Measurements from ENCODE around the gene GPR143.
"Not testable (repeated sequence)": the region's sequence is repeated elsewhere in the genome, so short reads cannot be mapped to it uniquely, and the experiment has no call there.

The GPR143 gene

GRCh38 chrX:9765737-9766097 is at the start of gene GPR143:
GPR143 (minus strand) TSS chrX:9765847; CDS start chrX:9765817, 30 bp downstream.
- DNase-seq (ENCODE audit: low read depth) = no peak

GRCh38 chrX:9811086-9811485 is 45.4 kb upstream of the GPR143 start:
- not testable (repeated sequence) for DNase-seq (ENCODE audit: low read depth)

GRCh38 chrX:9809876-9810275 is 44.2 kb upstream of the GPR143 start:
- DNase-seq (ENCODE audit: low read depth) = not testable (repeated sequence)

- no peak for DNase-seq (ENCODE audit: low read depth)
These were observed 41.9 kb upstream of the GPR143 start for GRCh38 chrX:9807355-9808182.

GRCh38 chrX:9805956-9806355 is 40.3 kb upstream of the GPR143 start:
- DNase-seq (ENCODE audit: low read depth) = no peak

DNA sequence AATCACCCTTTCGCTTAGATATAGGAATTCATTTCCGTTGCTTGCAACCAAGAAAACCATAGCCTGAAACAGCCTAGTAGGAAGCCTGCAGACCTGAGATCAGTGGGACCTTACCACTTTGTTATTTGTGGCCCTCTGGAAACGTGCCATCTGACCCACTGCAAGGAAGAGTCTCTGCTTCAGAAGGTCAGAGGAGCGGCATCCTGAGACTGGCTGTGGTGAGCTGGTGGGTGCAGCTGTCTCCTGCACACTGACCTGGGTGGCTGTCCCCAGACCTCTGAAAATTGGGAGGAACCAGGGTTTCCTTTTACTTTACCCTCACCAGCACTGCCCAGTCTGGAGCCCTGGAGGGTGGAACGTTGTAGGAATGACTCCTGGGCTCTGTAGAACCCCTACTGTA is 38.8 kb upstream of the GPR143 start:
- no peak for DNase-seq (ENCODE audit: low read depth)

DNA sequence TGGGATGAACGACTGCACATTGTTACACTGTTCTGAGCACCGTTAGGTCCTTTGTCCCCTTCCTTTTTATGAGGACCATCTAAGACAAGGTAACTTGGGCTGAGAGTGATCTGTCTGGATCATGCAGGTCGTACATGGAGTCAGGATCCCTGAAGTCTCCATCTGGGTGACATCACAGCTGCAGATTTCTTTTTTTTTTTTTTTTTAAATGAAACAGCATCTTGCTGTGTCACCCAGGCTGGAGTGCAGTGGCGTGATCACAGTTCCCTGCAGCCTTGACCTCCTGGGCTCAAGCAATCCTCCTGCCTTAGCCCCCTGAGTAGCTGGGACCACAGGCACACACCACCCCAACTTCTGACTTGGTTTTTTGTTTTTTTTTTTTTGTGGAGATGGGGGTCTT is 37.1 kb upstream of the GPR143 start:
- DNase-seq (ENCODE audit: low read depth) = no peak

- DNase-seq (ENCODE audit: low read depth) = no peak
These were observed 32.0 kb upstream of the GPR143 start for GRCh38 chrX:9797384-9798360.

DNA sequence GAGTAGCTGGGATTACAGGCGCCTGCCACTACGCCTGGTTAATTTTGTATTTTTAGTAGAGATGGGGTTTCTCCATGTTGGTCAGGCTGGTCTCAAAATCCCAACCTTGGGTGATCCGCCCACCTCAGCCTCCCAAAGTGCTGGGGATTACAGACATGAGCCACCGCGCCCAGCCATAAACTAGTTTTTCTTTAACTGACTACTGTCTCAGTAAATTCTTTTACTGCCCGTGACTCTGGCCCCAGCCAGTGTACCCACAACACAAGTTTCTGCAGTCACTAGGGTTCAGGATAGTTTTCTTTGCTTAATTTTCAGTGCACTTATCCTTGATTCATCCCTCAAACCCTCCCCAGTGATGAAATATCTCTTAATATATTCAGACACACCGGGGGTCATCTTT is 28.8 kb upstream of the GPR143 start:
- DNase-seq (ENCODE audit: low read depth) = no peak

- DNase-seq (ENCODE audit: low read depth) = no peak
These were observed 25.2 kb upstream of the GPR143 start for GRCh38 chrX:9790866-9791265.

DNA sequence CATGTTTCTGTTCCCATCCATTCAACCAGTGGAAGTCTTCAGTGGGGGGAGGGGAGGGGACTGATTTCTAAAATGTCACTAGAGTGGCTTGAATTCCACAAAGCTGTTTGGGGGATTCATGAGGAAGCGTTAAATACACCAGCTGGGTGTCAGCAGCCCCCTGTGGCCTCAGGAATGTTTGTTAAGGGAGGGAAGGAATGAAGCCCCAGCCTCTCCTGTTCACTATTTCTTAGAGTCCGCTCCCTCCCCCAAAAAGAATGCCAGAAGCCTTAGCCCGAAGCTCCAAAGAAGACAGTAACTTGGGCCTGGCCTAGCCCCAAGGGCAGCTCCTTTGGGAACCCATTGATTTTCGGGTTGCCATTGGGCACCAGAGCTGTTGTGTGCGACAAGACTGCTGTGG is 23.9 kb upstream of the GPR143 start:
- no peak for DNase-seq (ENCODE audit: low read depth)

GRCh38 chrX:9788911-9789310 is 23.3 kb upstream of the GPR143 start:
- no peak for DNase-seq (ENCODE audit: low read depth)

DNA sequence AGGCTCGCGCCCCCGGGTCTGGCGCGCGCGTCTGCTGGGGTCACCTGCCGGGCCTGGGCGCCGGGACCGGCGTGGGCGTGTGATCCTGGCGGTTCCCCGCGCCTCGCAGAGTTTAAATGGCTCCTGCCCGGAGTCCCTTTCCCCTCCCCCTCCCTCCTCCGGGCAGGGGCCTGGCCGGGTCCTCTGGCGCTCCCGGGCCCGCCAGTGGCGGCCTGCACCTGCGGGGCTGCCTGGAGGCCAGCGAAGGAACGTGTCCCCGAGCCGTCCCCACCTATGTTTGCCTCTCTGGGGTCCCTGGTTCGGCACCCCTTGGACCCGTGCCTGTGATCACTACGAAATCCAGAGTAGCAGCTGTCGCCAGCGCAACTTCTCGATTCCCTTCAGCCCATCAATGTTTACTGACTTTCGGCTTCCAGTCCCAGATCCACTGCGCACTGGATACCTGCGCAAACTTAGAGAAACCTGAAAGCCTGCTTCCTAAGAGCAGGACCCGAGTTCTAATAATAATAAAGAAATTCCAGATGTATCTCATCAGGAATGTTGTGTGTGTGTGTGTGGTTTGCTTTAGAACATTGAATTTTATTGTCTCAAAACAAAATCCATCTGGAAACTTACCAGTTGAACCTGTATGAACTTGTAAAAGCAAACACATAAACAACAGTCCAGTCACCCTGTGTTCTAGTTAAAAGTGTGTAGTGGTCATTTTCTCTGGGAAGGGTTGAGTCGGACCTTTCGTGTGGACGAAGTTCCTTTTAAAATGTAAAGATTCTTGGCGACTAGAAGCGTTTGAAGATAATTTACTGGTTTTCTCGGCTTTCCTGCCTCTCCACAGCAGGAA is 21.4 kb upstream of the GPR143 start:
- DNase-seq (ENCODE audit: low read depth) = no peak

- no peak for DNase-seq (ENCODE audit: low read depth)
These were observed 20.5 kb upstream of the GPR143 start, which contains the start of gene SHROOM2 for GRCh38 chrX:9785944-9786797. SHROOM2 (plus strand) TSS chrX:9786429; CDS start chrX:9786546, 117 bp downstream.

- DNase-seq (ENCODE audit: low read depth) = no peak
These were observed 19.8 kb upstream of the GPR143 start for GRCh38 chrX:9785254-9785943.

- no peak for DNase-seq (ENCODE audit: low read depth)
These were observed 18.7 kb upstream of the GPR143 start for GRCh38 chrX:9784332-9784731.

GRCh38 chrX:9781941-9782340 is 16.3 kb upstream of the GPR143 start:
- no peak for DNase-seq (ENCODE audit: low read depth)

DNA sequence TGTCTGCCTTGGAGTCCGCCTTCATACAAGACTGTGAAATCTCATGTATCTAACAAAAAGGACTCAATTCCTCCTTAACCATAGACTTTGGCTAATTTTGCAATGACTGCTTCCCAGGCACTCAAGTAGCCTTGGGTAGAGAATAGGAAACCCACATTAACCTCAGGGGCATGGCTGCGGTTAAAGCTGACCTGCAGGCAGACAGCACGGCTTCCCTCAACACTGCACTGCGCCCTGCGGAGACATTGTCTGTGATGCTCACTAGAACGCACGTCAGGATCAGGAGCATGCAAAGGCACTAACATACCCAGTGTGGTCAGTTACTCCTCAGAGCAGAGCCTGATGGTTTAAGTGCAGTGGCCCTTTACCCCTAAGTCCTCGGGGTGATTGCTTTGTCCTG is 10.3 kb upstream of the GPR143 start:
- no peak for DNase-seq (ENCODE audit: low read depth)

GRCh38 chrX:9772943-9773342 is 7.3 kb upstream of the GPR143 start:
- DNase-seq (ENCODE audit: low read depth) = no peak

DNA sequence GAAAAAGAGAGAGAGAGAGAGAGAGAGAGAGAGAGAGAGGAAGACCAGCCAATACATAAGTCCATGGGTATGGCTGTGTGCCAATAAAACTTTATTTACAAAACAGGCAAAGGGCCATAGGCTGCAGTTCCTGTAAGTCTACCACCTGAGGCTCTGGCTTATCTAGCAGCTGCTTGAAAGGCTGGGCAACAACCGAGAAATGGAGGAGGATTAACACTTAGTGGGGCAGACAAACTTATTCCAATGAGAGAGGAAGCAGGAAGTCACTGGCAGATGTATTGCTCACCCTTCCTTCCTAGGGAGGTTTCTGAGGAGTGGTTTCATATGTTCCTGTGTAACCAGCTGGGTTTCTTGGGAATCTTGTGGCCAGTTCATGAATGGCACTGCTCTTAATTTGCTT is 4.7 kb upstream of the GPR143 start:
- no peak for DNase-seq (ENCODE audit: low read depth)

Data from activated T-helper 1 cell treated with Interleukin-2 at 50 U/mL for 16 hours (primary cell).